ENCODE data around the gene SLC46A2. TPM values are rescaled to one million over a fixed set of nuclear protein-coding genes. Genes with fewer than 3 reads are reported as not detected.

The SLC46A2 gene
- total RNA-seq, 1 donor from 2014 or later = not detected

- no peak for TF ChIP-seq CTCF (IDR thresholded peaks at IDR 0.05; ENCODE audit: unreplicated experiment)
- Mint-ChIP-seq H3K4me3 (no peak overlapping the region), H3K36me3 (peaks cover 19% of the 10 kb centered on the region), H3K4me1 (no peaks in the 10 kb centered on the region), H3K9me3 (no peaks in the 10 kb centered on the region), H3K27ac (no peak overlapping the region), H3K27me3 (ENCODE audit: low read depth) (no peaks in the 10 kb centered on the region)
- no peak for DNase-seq (ENCODE audit: low spot score in 2 of 2, unreplicated experiment in 2 of 2)
These were observed 22.2 kb downstream of the SLC46A2 start for GRCh38 chr9:112868461-112868860.

GRCh38 chr9:112867275-112867991 lies 23.2 kb downstream of the SLC46A2 start:
- Mint-ChIP-seq H3K36me3 (peaks cover 19% of the 10 kb centered on the region), H3K4me1 (no peaks in the 10 kb centered on the region), H3K27ac (no peak overlapping the region), H3K4me3 (no peak overlapping the region), H3K9me3 (no peaks in the 10 kb centered on the region), H3K27me3 (ENCODE audit: low read depth) (no peaks in the 10 kb centered on the region)
- no peak for DNase-seq (ENCODE audit: low spot score in 2 of 2, unreplicated experiment in 2 of 2)
- TF ChIP-seq CTCF (IDR thresholded peaks at IDR 0.05; ENCODE audit: unreplicated experiment) = no peak

GRCh38 chr9:112866662-112867274 lies 23.9 kb downstream of the SLC46A2 start:
- peaks cover 15% of the 10 kb centered on the region for H3K36me3 Mint-ChIP-seq
- no peak for TF ChIP-seq CTCF (IDR thresholded peaks at IDR 0.05; ENCODE audit: unreplicated experiment)
- no peak overlapping the region for H3K4me3 Mint-ChIP-seq
- no peaks in the 10 kb centered on the region for H3K9me3 Mint-ChIP-seq
- peaks cover under 1% of the 10 kb centered on the region for H3K4me1 Mint-ChIP-seq
- H3K27me3 Mint-ChIP-seq (ENCODE audit: low read depth) = no peaks in the 10 kb centered on the region
- no peak overlapping the region for H3K27ac Mint-ChIP-seq
- DNase-seq (ENCODE audit: low spot score in 2 of 2, unreplicated experiment in 2 of 2) = no peak

GRCh38 chr9:112864982-112865381 lies 25.7 kb downstream of the SLC46A2 start:
- H3K36me3 Mint-ChIP-seq = peaks cover 12% of the 10 kb centered on the region
- no peak overlapping the region for H3K27ac Mint-ChIP-seq
- H3K4me3 Mint-ChIP-seq = no peak overlapping the region
- H3K9me3 Mint-ChIP-seq = no peaks in the 10 kb centered on the region
- DNase-seq (ENCODE audit: low spot score in 2 of 2, unreplicated experiment in 2 of 2) = no peak
- H3K4me1 Mint-ChIP-seq = peaks cover 3% of the 10 kb centered on the region
- TF ChIP-seq CTCF (IDR thresholded peaks at IDR 0.05; ENCODE audit: unreplicated experiment) = no peak
- no peaks in the 10 kb centered on the region for H3K27me3 Mint-ChIP-seq (ENCODE audit: low read depth)

GRCh38 chr9:112864403-112864802 lies 26.3 kb downstream of the SLC46A2 start:
- peaks cover 12% of the 10 kb centered on the region for H3K36me3 Mint-ChIP-seq
- no peaks in the 10 kb centered on the region for H3K27me3 Mint-ChIP-seq (ENCODE audit: low read depth)
- H3K27ac Mint-ChIP-seq = no peak overlapping the region
- TF ChIP-seq CTCF (IDR thresholded peaks at IDR 0.05; ENCODE audit: unreplicated experiment) = no peak
- H3K9me3 Mint-ChIP-seq = no peaks in the 10 kb centered on the region
- H3K4me3 Mint-ChIP-seq = no peak overlapping the region
- no peak for DNase-seq (ENCODE audit: low spot score in 2 of 2, unreplicated experiment in 2 of 2)
- H3K4me1 Mint-ChIP-seq = peaks cover 3% of the 10 kb centered on the region
